HG03039 (cell line): ENCODE results near the gene SUCLA2.
"Not testable (repeated sequence)": the region's sequence is repeated elsewhere in the genome, so short reads cannot be mapped to it uniquely, and the experiment has no call there.

ENCODE experiments used
- ATAC-seq: cut with Tn5 transposase; IDR thresholded peaks from one replicate; pipeline ENCODE4 v1.9.1; 2021; ENCODE audit warnings: mild to moderate bottlenecking, moderate library complexity; ENCODE audit not compliant: unreplicated experiment

The SUCLA2 gene

GRCh38 chr13:47997384-47997783, 3.7 kb downstream of the SUCLA2 start:
- no peak for ATAC-seq

- ATAC-seq = no peak
These were observed 9.2 kb downstream of the SUCLA2 start for GRCh38 chr13:47991859-47992258.

GRCh38 chr13:47990920-47991466, 10.1 kb downstream of the SUCLA2 start:
- no peak for ATAC-seq

GRCh38 chr13:47990427-47990826, 10.6 kb downstream of the SUCLA2 start:
- no peak for ATAC-seq

GRCh38 chr13:47983070-47983469, 18.0 kb downstream of the SUCLA2 start:
- ATAC-seq = no peak

- no peak for ATAC-seq
These were observed 24.7 kb downstream of the SUCLA2 start for GRCh38 chr13:47976325-47976724.

GRCh38 chr13:47964863-47965262, 36.2 kb downstream of the SUCLA2 start:
- ATAC-seq = no peak

- ATAC-seq = no peak
These were observed 38.8 kb downstream of the SUCLA2 start for GRCh38 chr13:47962237-47962636.

- no peak for ATAC-seq
These were observed 41.4 kb downstream of the SUCLA2 start for GRCh38 chr13:47959468-47960247.

GRCh38 chr13:47957073-47957472, 44.0 kb downstream of the SUCLA2 start:
- ATAC-seq = no peak

- ATAC-seq = no peak
These were observed 45.2 kb downstream of the SUCLA2 start for GRCh38 chr13:47955836-47956235.

- no peak for ATAC-seq
These were observed 51.3 kb downstream of the SUCLA2 start for GRCh38 chr13:47949799-47950198.

GRCh38 chr13:47945738-47946137, 55.3 kb downstream of the SUCLA2 start:
- no peak for ATAC-seq

- not testable (repeated sequence) for ATAC-seq
These were observed 55.9 kb downstream of the SUCLA2 start for GRCh38 chr13:47945146-47945545.

- no peak for ATAC-seq
These were observed 66.7 kb downstream of the SUCLA2 start for GRCh38 chr13:47934371-47934770.

- no peak for ATAC-seq
These were observed 67.8 kb downstream of the SUCLA2 start for GRCh38 chr13:47932950-47933923.

- no peak for ATAC-seq
These were observed 70.4 kb downstream of the SUCLA2 start for GRCh38 chr13:47930649-47931165.

GRCh38 chr13:47929156-47929555, 71.9 kb downstream of the SUCLA2 start:
- ATAC-seq = no peak

- no peak for ATAC-seq
These were observed 84.0 kb downstream of the SUCLA2 start for GRCh38 chr13:47917022-47917574.

GRCh38 chr13:47908197-47908902, 92.7 kb downstream of the SUCLA2 start:
- no peak for ATAC-seq
